Thyroid gland (tissue), 4 donors: Measurements from ENCODE around the gene TENM3. TPM values are rescaled to one million over a fixed set of nuclear protein-coding genes. Genes with fewer than 3 reads are reported as not detected.

Experiments
- DNase-seq, 2 donors: peaks; one replicate each; pipeline ENCODE4 v3.0.0-alpha.2; 2019
- H3K27ac ChIP-seq, 3 donors: fragments of 200-600 bp; sonication (generic); 1 replicate in 2 of 3; 2 replicates in 1 of 3; pipeline ENCODE4 v1.5.1; 2016 to 2019; ENCODE audit warnings: mild to moderate bottlenecking in 1 of 3, moderate library complexity in 1 of 3
- H3K27me3 ChIP-seq: fragments of 200-600 bp; sonication (generic); one replicate; pipeline ENCODE4 v1.5.1; 2019
- H3K36me3 ChIP-seq, 2 donors: fragments of 200-600 bp; sonication (generic); one replicate each; pipeline ENCODE4 v1.5.1; 2016 to 2019
- H3K4me1 ChIP-seq, 2 donors: fragments of 200-600 bp; sonication (generic); one replicate each; pipeline ENCODE4 v1.5.1; 2017 to 2019
- H3K4me3 ChIP-seq, 3 donors: fragments of 200-600 bp; sonication (generic); replicated peaks in 1 of 3; 1 replicate in 2 of 3; 2 replicates in 1 of 3; pipeline ENCODE4 v1.5.1; 2016; ENCODE audit warnings: mild to moderate bottlenecking in 1 of 3
- H3K9me3 ChIP-seq: fragments of 200-600 bp; sonication (generic); one replicate; pipeline ENCODE4 v1.5.1; 2017
- CTCF ChIP-seq, 6 experiments: fragments of 200-600 bp in 3 of 6; fragments of 450-650 bp in 3 of 6; sonication (generic) in 3 of 6; IDR thresholded peaks; one replicate each; pipeline ENCODE4 v1.5.1; 2016 to 2019; ENCODE audit warnings: antibody characterized with exemption in 6 of 6, mild to moderate bottlenecking in 2 of 6, inconsistent platforms in 1 of 6, moderate library complexity in 1 of 6
- POLR2A ChIP-seq, 2 donors: fragments of 450-650 bp; IDR thresholded peaks; one replicate each; pipeline ENCODE4 v1.6.1; 2017; ENCODE audit warnings: antibody characterized with exemption in 2 of 2, mild to moderate bottlenecking in 2 of 2, moderate library complexity in 1 of 2
- WGBS, 2 donors: methylation state at CpG; one replicate each; pipeline ENCODE4 v1.1.5; 2017; 5-methylcytosine and 5-hydroxymethylcytosine counted together
- intact Hi-C: fragments of 100-400 bp; cut with DNase I; formaldehyde crosslinking; loops from one replicate; pipeline ENCODE4 v1.15.1; 2023
- total RNA-seq, 4 donors: library from RNA; depleted of rRNA; stranded (reverse); fragments of >200 nt; gene quantifications; one replicate each; pipeline ENCODE4 v1.2.3, GENCODE V29; 2016

The TENM3 gene
- total RNA-seq, 4 donors from 2014 or later: 41.8 to 82.2 (median 68.1) TPM

- DNase-seq: no peak
- intact Hi-C loops: no loop called here
- Histone ChIP-seq H3K36me3 (no peaks in the 10 kb centered on the region), H3K27me3 (no peaks in the 10 kb centered on the region), H3K9me3 (no peaks in the 10 kb centered on the region), H3K4me1 (no peaks in the 10 kb centered on the region), H3K4me3 (no peak overlapping the region), H3K27ac (no peak overlapping the region)
- WGBS, 2 donors: 93 to 94% methylated on average over 9 of the region's 9 CpGs
- no peak for TF ChIP-seq CTCF (IDR thresholded peaks at IDR 0.05)
- TF ChIP-seq POLR2A (IDR thresholded peaks at IDR 0.05): no peak
Measured at GRCh38 chr4:182391111-182391684, 148.0 kb downstream of the TENM3 start.

DNA sequence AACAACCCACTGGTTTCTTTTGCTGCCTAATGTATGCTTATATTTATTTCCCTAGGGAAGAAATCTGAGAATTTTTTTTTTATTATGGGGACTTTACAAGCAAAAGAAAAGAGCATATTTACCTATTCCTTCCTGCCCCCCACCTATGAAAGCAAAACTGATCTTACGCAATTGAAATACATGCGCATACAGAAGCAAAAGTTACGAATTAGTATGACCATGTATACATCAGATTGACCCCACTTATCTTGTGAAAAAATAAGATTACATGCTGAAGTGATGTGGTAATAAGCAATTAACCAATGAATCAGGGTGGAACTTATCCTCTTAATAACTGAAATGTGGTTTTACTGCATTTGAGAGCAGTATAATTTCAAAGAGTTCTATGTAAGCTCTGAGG, 151.0 kb downstream of the TENM3 start:
- no peak overlapping the region for H3K27ac ChIP-seq
- H3K4me1 ChIP-seq: no peaks in the 10 kb centered on the region
- no peak for DNase-seq
- H3K27me3 ChIP-seq: no peaks in the 10 kb centered on the region
- no peak overlapping the region for H3K4me3 ChIP-seq
- no peaks in the 10 kb centered on the region for H3K36me3 ChIP-seq
- 95 to 97% methylated on average over 3 of the region's 3 CpGs for WGBS, 2 donors
- intact Hi-C loops: no loop called here
- no peaks in the 10 kb centered on the region for H3K9me3 ChIP-seq
- TF ChIP-seq CTCF (IDR thresholded peaks at IDR 0.05): no peak
- TF ChIP-seq POLR2A (IDR thresholded peaks at IDR 0.05): no peak

DNA sequence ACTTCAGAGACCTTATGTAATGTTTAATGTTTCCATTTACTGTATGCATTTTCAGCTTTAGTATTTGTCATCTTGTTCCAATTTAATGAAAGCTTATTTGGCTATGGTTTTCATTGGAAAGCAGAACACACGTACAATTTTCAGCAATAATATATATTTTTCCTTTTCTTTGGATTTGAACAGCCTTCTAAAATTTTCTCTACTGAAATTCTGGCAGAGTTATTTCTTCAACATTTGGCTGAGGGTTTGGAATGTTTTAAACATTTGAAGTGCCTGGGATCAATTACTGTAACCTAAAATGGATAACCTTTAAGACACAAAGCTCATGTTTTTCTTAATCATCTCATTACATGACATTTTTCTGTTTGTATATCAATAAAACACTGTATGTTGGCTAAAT, 156.9 kb downstream of the TENM3 start:
- 81 to 86% methylated on average over 1 of the region's 1 CpG for WGBS, 2 donors
- no peaks in the 10 kb centered on the region for H3K9me3 ChIP-seq
- DNase-seq: no peak
- intact Hi-C loops: no loop called here
- H3K36me3 ChIP-seq: no peaks in the 10 kb centered on the region
- H3K4me1 ChIP-seq: no peaks in the 10 kb centered on the region
- H3K27ac ChIP-seq: no peak overlapping the region
- TF ChIP-seq CTCF (IDR thresholded peaks at IDR 0.05): no peak
- H3K27me3 ChIP-seq: no peaks in the 10 kb centered on the region
- no peak overlapping the region for H3K4me3 ChIP-seq

DNA sequence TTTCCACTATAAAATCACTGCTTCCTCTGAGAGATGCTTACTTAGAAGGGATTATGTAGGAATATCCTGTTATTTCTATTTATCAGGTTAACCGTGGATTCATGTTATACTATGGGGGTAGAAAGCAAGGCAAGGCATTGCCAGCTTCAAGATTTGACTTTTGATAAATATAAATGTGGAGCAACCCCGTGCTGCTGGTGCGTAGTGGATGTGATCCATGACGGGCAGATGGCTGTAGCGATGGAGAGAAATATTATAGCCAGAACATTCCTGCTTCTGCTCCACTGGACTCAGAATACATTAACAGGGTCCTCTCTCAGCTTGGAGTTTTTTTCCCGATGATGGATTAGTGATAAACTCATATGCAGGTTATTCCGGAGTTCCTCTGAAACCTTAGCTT, 157.6 kb downstream of the TENM3 start:
- Histone ChIP-seq H3K27me3 (no peaks in the 10 kb centered on the region), H3K9me3 (no peaks in the 10 kb centered on the region), H3K4me1 (no peaks in the 10 kb centered on the region), H3K4me3 (no peak overlapping the region), H3K36me3 (no peaks in the 10 kb centered on the region), H3K27ac (no peak overlapping the region)
- no peak for DNase-seq
- intact Hi-C loops: no loop called here
- 90% methylated on average over 7 of the region's 7 CpGs for WGBS, 2 donors
- no peak for TF ChIP-seq POLR2A (IDR thresholded peaks at IDR 0.05)
- no peak for TF ChIP-seq CTCF (IDR thresholded peaks at IDR 0.05)

- 78 to 83% methylated on average over 7 of the region's 7 CpGs for WGBS, 2 donors
- intact Hi-C loops: no loop called here
- no peaks in the 10 kb centered on the region for H3K27me3 ChIP-seq
Measured at GRCh38 chr4:182404376-182404775, 161.2 kb downstream of the TENM3 start.

More at GRCh38 chr4:182404376-182404775, 161.2 kb downstream of the TENM3 start:
- Histone ChIP-seq H3K9me3 (no peaks in the 10 kb centered on the region), H3K36me3 (no peaks in the 10 kb centered on the region), H3K4me1 (no peaks in the 10 kb centered on the region), H3K27ac (no peak overlapping the region), H3K4me3 (no peak overlapping the region)
- TF ChIP-seq CTCF (IDR thresholded peaks at IDR 0.05): no peak
- no peak for TF ChIP-seq POLR2A (IDR thresholded peaks at IDR 0.05)
- DNase-seq: no peak
